Jurkat, Clone E6-1 (cell line): ENCODE measurements around the gene NOTO.
A peak's percentile ranks its signal among the peaks of the same experiment; 100 is the strongest.

Experiments used
- DNase-seq: peaks from one replicate; pipeline ENCODE4 v3.0.0-alpha.2; 2011; ENCODE audit warnings: low read depth, low spot score
- H3K4me3 ChIP-seq: 2 replicates; pipeline ENCODE4 v1.5.1; 2011; ENCODE audit warnings: mild to moderate bottlenecking, low read length, control low read depth, moderate library complexity

The NOTO gene

DNA sequence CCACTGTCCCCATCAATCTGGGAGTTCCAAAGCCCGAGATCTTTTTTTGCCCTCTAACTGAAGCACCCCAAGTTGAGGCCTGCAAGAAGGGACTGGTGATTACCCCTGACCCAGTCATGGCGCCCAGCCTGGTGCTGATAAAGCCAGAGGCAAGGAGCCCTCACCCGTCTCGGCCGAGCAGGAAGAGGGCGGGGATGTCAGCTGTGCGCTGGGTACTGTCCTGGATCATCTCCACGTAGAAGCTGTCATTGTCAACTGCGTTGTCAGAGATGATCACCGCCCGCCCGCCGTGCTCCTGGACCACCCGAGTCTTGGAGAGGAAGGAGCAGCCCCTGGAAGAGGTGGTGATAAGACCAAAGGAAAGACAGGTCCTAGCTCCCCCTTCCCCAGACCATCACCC is 26.3 kb downstream of the NOTO start:
- H3K4me3 ChIP-seq = no peak overlapping the region
- no peak for DNase-seq

DNA sequence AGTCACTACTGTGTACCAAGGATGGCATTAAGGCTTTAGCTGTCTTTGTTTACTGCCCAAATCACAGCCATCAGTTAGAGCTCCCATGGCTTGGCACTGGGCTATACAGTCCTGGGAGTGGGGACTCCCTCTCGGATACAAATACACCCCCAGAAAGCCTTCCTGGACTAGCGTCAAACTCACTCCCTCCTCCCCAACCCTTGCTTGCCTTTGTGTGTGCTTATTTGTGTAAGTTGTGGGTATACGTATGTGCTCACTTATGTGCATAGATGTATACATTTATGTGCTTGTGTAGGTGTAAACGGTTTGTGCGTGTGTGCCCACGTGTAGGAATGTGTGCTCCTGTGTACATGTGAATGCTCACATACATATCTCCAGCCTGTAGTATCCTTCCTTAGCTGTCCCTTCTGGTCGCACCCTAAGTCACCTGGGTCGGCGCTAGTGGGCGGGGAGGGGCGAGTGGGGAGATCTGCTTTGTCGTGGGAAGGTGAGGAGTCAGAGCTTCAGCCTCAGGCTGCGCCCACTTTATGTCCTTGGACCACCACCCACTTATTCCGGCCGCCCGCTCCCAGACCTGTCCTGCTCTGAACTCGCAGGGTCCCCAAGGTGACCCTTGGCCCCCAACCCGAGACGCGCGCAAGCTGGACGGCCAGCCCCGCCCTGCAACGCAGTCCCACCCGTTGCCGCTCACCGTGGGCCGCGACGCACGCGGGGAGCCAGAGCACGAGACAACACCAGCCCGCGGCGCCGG is 30.2 kb downstream of the NOTO start:
- DNase-seq = no peak
- H3K4me3 ChIP-seq = peak overlapping the region; percentile 98

DNA sequence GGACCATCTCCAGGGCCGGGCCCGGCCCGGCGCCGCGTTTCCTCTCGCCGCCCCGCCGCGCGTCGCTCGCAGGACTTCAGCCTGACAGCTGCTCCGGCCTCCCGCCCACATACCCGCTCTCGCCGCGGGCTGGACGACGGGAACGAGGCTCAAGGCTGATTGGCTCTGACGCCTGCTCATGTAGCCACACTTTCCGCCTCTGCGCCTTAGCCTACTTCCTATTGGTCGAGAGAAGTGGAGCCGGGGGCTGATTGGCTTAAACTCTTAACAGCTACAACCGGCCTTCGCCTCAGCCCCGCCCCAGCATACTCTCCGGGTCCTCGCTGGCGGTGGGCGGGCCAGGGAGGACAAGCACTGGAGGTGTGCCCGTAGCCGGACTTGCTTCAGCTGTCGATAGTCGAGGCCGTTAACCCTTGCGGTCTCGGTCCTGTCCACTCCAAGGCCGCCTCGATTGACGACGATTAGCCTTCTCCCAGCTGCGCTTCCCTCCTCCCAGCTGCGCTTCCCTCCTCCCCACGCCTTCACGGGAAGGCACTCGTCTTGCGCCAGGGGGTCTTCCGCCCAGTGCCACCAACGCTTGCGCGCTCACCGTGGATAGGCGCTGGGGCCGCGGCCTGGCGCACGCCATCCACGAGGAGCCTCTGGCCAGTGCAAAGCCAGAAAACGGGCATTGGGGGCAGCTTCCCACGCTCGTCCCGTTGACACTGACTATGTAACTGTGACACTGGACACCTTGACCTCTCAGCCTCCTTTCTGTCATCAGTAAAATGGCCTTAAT is 31.0 kb downstream of the NOTO start, which contains the start of gene PRADC1:
TSS of gene PRADC1 (minus strand) at position 86 of the 778 bp plus-strand sequence. CDS start at position 7, 79 bp downstream.
- peak within 1 kb of the TSS; percentile 98 for H3K4me3 ChIP-seq
- DNase-seq = peak; percentile 98

DNA sequence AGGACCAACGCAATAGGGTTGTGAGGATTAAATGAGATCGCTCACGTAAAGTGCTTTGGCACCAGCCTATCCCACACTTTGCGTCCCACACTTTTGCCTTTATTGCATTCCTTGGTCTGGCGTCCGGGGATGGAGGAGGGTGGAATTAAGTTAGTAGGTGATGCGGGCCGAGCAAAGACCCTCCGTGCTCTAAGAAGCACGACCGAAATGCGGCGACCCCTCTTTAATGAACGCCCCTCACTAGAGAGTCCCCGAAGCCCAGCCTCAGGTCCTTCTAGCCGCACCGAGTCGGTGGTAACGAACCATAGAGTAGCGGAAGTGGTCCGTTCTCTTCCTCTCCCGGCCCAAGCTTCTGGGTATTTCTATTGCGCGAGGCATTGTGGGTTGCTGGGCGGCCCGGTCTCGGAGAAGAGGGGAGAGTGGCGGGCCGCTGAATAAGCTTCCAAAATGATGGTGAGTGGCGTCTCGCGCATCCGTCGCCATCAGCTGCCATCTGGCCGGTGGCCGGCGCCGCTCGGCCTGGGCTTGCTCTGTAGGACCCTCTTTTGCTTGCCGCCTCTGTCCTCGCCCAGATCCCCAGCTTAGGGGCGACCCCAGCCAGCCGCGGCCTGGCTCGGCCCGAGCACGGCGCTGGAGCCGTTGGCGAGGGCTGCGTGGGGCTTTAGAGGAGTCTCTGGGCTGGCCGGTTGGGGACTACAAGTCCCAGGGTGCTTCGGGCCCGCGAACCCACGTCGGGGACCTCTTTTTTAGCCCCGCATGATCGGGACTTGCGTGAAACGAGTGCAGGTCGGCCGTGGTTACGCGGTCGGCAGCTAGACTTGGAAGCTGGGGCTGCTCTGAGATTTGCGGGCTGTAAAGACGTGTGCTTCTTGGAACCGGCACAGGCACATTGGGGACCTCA is 31.8 kb downstream of the NOTO start, which contains the start of gene CCT7:
TSS of gene CCT7 (plus strand) at position 377 of the 901 bp plus-strand sequence. CDS start at position 448, 71 bp downstream.
- H3K4me3 ChIP-seq = peak within 1 kb of the TSS; percentile 98
- DNase-seq = peak; percentile 91

DNA sequence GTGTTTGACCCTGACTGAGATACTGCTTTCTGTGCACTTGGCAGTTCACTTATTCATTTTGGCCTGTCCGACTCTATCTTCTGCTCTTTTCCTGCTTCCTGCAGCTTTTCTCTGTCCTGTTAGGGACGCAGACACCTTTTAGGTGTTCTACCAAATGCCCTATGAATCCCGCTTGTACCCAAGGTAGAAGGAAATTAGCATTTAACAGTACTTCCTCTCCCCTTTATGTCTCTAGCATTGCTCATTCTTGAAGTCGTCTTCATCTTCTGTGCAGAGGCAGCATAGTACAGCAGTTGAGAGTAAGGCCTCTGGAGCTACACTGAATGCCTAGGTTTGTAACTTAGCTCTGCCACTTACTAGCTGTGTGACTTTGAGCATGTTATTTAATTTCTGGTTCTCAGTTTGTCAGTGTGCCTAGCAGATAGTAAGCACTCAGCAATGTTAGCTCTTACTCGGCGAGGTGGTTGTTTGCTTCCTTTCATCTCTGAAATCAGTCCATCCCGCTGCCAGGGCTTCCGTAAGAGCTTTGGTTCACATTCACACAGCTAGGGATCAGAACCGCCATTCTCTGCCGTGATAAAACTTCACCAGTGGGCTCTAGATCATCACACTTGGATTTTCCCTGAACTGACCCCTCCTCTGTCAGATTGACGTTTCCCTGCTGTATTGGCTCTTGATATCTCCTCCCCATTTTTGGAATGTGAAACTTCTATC is 33.1 kb downstream of the NOTO start:
- peak overlapping the region; percentile 98 for H3K4me3 ChIP-seq
- no peak for DNase-seq

DNA sequence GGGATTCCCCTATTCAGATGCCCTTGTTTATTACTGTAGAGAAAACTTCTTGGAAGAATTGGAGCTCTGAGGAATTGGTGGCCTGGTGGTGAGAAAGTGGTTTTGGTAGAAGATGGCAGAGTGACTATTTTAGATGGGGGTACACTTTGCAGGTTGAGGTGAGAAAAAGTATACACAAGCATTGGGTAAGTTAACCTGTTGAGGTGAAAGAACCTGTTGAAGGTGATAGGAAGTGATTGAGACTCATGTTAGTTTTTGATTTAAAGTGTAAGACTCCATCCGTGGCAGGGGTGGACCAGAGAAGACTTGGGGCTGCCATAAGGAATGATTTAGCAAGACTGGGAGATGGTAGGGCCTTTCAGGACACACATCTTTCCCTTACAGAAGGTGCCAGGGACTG is 34.8 kb downstream of the NOTO start:
- no peak for DNase-seq
- H3K4me3 ChIP-seq = no peak overlapping the region

DNA sequence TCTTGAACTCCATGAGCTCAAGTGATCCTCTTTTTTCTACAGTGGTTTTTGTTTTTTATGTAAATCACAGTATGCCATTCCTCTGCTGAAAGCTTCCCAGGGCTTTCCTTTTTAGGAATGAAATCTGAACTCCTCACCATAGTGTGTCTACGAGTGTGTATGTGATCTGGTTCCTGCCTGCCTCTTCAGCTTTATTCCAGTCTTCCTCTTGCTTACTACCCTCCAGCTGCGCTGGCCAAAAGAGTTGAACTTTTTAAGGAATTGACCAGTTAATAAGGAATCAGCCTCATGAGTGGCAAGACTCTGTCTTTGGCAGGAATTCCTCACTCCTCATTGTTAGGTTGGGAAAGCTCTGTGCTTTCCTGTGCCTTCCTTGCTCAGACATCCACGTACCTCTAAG is 35.8 kb downstream of the NOTO start:
- DNase-seq = no peak

DNA sequence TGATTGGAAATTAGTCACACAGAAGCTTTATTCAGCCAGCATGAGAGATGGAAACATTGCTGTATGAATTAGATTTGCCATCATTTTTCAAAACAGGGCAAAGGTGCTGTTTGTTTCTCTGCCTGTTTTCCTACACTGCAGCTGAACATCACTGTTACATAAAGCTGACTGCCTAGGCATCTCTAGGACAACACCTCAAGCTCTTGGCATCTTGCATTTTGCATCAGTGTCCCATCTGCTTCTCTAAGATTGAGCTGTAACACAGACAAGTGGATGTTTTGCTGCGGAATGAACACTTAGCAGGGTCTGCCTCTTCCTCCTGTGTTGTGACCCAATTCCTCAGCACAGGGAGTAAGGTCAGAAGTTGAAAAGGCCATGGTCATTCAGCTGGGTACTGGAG is 36.6 kb downstream of the NOTO start:
- no peak overlapping the region for H3K4me3 ChIP-seq
- no peak for DNase-seq

More for the DNA sequence above, 35.8 kb downstream of the NOTO start:
- no peak overlapping the region for H3K4me3 ChIP-seq

DNA sequence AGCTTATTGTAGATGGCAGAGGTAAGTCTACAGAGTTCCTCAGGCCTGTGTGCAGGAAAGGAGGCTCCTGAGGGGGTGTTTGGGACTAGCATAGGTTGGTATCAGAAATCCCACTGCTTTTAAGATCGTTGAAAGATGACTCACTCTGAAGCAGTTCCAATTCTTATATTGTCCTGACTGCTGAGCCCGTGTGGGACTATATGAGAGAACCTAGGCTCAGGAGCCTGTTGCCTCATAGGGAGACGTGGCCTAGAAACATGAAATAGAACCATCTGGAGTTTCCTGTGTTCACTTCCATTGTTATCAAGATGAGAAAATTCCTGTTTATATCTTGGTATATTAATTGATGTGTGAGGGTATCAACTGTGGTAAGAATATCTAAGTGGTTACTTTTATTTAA is 37.4 kb downstream of the NOTO start:
- H3K4me3 ChIP-seq = no peak overlapping the region
- DNase-seq = no peak

DNA sequence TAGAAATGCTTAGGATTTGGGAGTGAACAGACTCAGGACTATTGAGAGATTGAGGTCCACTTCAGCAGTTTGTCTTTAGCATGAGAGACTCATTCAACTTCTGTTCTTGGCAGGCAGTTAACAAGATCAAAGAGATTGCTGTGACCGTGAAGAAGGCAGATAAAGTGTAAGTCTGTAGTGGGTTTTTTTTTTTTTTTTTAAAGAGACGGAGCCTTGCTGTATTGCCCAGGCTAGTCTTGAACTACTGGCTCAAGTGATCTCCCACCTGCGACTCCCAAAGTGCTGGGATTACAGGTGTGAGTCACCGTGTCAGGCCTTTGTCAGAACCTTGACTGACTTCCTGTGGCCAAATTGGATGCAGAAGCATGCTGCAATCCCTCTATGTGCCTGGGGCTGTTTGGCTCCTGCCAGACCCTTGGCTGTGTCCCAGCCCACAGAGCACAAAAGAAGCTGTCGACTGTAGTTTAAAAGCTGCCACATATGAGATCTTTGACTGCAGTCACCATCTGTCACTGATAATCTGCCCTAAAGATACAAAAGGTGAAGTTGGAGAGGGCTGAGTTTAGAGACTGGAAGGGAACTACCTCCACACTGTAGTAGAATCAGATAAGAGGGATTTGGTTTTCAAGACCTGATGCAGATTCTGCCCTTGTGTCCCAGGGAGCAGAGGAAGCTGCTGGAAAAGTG is 41.7 kb downstream of the NOTO start:
- H3K4me3 ChIP-seq = no peak overlapping the region
- peak; percentile 29 for DNase-seq

DNA sequence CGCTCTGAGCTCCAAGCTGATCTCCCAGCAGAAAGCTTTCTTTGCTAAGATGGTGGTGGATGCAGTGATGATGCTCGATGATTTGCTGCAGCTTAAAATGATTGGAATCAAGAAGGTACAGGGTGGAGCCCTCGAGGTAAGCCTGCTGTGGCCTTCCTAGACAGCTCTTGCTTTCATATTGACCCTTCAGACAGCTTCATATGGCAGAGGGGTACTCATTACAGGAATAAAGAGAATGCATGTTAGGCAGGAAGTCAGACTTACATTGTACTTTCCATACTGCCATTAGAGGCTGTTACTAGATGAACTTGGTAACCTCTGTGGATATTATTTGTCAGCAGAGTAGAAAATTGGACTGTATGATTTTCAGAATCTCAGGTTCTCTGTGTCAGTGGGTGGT is 42.2 kb downstream of the NOTO start:
- DNase-seq = no peak
- H3K4me3 ChIP-seq = no peak overlapping the region

DNA sequence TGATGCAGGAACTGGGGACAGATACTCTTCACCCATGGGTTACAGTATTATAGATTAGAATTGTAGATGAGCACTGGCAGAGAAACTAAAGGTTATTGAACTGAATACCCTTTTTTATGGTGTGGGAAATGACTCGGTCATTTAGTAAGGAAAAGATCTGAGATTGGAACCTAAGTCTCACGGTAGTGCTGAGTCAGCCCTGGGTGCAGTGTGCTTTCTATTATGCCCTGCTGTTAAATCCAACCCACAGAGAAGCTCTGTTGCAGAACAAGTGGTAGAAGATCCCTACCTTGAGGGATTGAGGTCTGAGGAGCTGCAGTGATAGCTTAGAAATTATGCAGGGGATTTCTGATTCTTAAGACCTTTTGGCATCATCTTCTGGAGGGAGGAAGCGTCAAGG is 44.5 kb downstream of the NOTO start:
- no peak for DNase-seq
- H3K4me3 ChIP-seq = no peak overlapping the region

DNA sequence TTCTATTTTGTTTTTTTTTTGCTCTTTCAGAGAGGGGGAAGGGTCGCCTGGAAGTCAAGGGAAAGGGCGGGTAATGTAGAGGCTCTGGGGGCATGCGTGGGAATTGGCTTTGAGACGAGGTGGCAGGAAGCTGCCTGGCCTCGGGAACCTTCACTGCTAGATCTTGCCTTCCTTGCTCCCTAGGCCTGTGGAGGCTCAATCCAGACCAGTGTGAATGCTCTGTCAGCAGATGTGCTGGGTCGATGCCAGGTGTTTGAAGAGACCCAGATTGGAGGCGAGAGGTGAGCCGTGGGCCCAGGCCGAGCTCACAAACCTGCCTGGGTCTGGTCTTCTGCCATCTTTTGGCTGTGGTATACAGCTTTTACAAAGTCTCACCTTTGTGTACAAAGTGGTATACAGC is 47.3 kb downstream of the NOTO start:
- H3K4me3 ChIP-seq = no peak overlapping the region
- no peak for DNase-seq

DNA sequence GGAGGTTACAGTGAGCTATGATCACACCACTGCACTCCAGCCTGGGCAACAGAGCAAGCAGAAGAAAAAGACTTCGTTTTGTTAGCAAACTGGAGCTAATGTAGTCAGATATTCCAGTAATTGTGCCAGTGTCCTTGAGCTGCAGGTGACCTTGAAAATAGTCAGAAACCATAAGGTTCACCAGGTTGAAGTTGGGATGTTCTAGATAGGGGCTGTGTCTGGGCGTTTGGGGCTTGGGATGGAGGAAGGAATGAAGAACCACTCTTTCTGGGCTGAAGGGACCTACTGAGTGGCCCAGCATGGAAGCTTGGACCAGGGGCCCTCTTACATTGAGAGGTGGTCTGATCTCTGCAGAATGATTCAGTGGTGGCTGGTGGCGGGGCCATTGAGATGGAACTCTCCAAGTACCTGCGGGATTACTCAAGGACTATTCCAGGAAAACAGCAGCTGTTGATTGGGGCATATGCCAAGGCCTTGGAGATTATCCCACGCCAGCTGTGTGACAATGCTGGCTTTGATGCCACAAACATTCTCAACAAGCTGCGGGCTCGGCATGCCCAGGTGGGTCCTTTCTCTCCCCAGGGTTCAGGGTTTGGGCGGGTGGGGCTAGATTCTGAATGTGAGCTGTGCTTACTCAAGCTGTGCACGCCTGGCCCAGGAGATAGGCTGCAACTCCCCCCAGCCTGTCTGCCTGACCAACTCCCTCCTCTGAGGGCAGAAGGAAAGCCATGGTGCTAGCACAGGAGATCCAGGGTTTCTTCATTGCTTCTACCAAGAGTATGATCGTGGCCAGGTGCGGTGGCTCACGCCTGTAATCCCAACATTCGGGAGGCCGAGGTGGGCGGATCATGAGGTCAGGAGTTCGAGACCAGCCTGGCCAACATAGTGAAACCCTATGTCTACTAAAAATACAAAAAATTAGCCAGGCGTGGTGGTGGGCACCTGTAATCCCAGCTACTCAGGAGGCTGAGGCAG is 48.8 kb downstream of the NOTO start:
- no peak overlapping the region for H3K4me3 ChIP-seq
- DNase-seq = no peak

DNA sequence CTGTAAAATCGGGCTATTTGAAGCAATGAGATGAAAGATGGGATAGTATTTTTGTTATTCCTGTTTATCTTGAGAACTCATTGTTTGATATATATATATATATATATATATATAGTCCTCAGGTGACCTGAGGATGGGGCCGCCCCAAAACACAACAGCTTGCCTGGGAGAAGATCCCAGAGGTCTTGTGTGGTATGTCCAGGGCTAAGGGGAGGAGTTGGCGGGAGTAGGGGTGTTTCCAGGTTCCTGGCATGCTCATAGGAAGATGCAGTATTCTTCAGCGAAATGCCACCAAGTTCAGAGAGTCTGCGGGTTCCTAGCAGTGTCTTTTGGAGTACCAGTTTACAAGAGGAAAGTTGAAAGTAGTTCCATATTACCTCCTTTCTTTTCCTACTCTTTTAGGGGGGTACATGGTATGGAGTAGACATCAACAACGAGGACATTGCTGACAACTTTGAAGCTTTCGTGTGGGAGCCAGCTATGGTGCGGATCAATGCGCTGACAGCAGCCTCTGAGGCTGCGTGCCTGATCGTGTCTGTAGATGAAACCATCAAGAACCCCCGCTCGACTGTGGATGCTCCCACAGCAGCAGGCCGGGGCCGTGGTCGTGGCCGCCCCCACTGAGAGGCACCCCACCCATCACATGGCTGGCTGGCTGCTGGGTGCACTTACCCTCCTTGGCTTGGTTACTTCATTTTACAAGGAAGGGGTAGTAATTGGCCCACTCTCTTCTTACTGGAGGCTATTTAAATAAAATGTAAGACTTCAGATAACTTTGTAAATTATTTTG is 50.1 kb downstream of the NOTO start:
- DNase-seq = no peak
- H3K4me3 ChIP-seq = no peak overlapping the region

DNA sequence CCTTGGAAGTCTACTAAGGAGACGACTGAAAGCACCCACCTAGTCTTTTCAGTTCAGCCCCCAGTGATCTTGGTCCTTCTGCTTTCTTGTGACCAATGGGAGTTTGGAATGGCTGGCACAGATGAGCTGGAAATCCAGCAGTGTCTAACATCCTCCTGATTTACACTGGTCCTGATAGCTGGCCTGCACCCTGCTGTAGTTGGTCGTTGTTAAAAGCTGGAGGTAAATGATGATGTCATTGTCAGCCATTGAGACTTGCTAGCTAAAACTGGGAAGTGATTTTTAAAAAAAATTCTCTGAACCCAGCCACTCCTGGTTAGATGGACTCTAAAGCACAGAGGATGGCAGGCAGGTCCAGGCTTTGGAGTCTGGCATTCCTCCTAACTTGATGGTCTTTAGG is 51.0 kb downstream of the NOTO start:
- no peak overlapping the region for H3K4me3 ChIP-seq

More for the DNA sequence above, 51.0 kb downstream of the NOTO start:
- no peak for DNase-seq
